K562 (cell line): Measurements from ENCODE around the gene MRPL32. TPM values are rescaled to one million over a fixed set of nuclear protein-coding genes. Genes with fewer than 3 reads are reported as not detected.

Experiments
- ATAC-seq: fragments of 200-7000 bp; cut with Tn5 transposase; 3 replicates; pipeline ENCODE4 v1.9.1; 2020; ENCODE audit warnings: moderate library complexity
- BruUV-seq: library from RNA; stranded (reverse); fragments of 400-500 nt; replicated peaks from 2 replicates; lab custom pipeline; 2021; lab: Mats Ljungman, UMichigan
- CTCF ChIA-PET: fragments of 300-600 bp; formaldehyde crosslinking; extraction: SDS; loops from one replicate; lab custom pipeline; 2021; ENCODE audit warnings: low intra/inter-chr PET ratio; lab: Yijun Ruan, JAX
- POLR2A ChIA-PET: fragments of 300-600, 350-650 bp; sonication (Branson Sonifier 250); formaldehyde crosslinking; extraction: SDS; loops from one replicate; lab custom pipeline; 2021; ENCODE audit warnings: antibody characterized with exemption, inconsistent platforms; lab: Yijun Ruan, JAX
- DNase-seq, 4 experiments: peaks; one replicate each; pipeline versions ENCODE4 v3.0.0 to v3.0.0-alpha.2; 2011 to 2018; ENCODE audit warnings: low spot score in 3 of 4, mixed read lengths in 3 of 4; ENCODE audit errors: extremely low read depth in 1 of 4
- FAIRE-seq: peaks from 2 replicates; lab custom pipeline; 2011; peaks lifted over from hg19 to GRCh38; lab: Jason Lieb, UNC
- H2AFZ ChIP-seq: 2 replicates; pipeline ENCODE4 v1.6.0; 2011; ENCODE audit warnings: low read depth, low read length, control low read depth, inconsistent platforms
- H3K27ac ChIP-seq: fragments of 200-600 bp; 3 replicates; pipeline ENCODE4 v1.8.0; 2011; ENCODE audit warnings: low read depth, mild to moderate bottlenecking, control low read depth, inconsistent platforms, low read length, moderate library complexity, mixed read lengths; ENCODE audit errors: extremely low read depth
- H3K27me3 ChIP-seq, 2 experiments: fragments of 300-600 bp in 1 of 2; 2 replicates in 1 of 2; 3 replicates in 1 of 2; pipeline versions ENCODE4 v1.6.0 to v1.8.0; 2011; ENCODE audit warnings: inconsistent platforms in 2 of 2, low read length in 2 of 2, mild to moderate bottlenecking in 1 of 2, mixed read lengths in 1 of 2, moderate library complexity in 1 of 2; ENCODE audit not compliant: control insufficient read depth in 2 of 2, insufficient read depth in 2 of 2
- H3K36me3 ChIP-seq: fragments of 300-600 bp; 3 replicates; pipeline ENCODE4 v1.8.0; 2011; ENCODE audit warnings: mild to moderate bottlenecking, low read length, inconsistent platforms; ENCODE audit not compliant: control insufficient read depth, insufficient read depth
- H3K4me1 ChIP-seq, 2 experiments: fragments of 200-600 bp in 1 of 2; replicated peaks in 1 of 2; 2 replicates in 1 of 2; 3 replicates in 1 of 2; pipeline versions ENCODE4 v1.5.1 to v1.8.0; 2011; ENCODE audit warnings: inconsistent platforms in 2 of 2, low read length in 2 of 2, mild to moderate bottlenecking in 1 of 2, mixed read lengths in 1 of 2, moderate library complexity in 1 of 2; ENCODE audit not compliant: control insufficient read depth in 2 of 2, insufficient read depth in 2 of 2
- H3K4me2 ChIP-seq: 2 replicates; pipeline ENCODE4 v1.6.1; 2011; ENCODE audit warnings: low read length, control low read depth, inconsistent platforms, mixed read lengths; ENCODE audit not compliant: insufficient read depth
- H3K4me3 ChIP-seq: fragments of 200-600 bp; sonication (generic), shearing (Covaris generic); 2 replicates; pipeline ENCODE4 v1.5.1; 2016; ENCODE audit warnings: control low read depth, inconsistent platforms
- H3K79me2 ChIP-seq: fragments of 200-600 bp; 3 replicates; pipeline ENCODE4 v1.8.0; 2011; ENCODE audit warnings: low read length, inconsistent platforms; ENCODE audit not compliant: control insufficient read depth, insufficient read depth
- H3K9ac ChIP-seq, 2 experiments: 2 replicates each; pipeline versions ENCODE4 v1.6.0 to v1.6.1; 2011; ENCODE audit warnings: low read depth in 2 of 2, low read length in 2 of 2, control low read depth in 1 of 2, inconsistent platforms in 1 of 2, mild to moderate bottlenecking in 1 of 2, mixed read lengths in 1 of 2; ENCODE audit not compliant: insufficient read depth in 1 of 2
- H3K9me1 ChIP-seq: one replicate; pipeline ENCODE4 v1.6.0; 2011; ENCODE audit warnings: inconsistent platforms, mild to moderate bottlenecking, low read length, moderate library complexity; ENCODE audit not compliant: control insufficient read depth, insufficient read depth
- H3K9me3 ChIP-seq: replicated peaks from 2 replicates; pipeline ENCODE4 v1.5.1; 2011; ENCODE audit warnings: low read depth, low read length, inconsistent platforms; ENCODE audit not compliant: control insufficient read depth, insufficient read depth
- H4K20me1 ChIP-seq: replicated peaks from 2 replicates; pipeline ENCODE4 v1.6.1; 2011; ENCODE audit warnings: low read length, inconsistent platforms, mixed read lengths; ENCODE audit not compliant: control insufficient read depth, insufficient read depth
- ARID2 ChIP-seq: fragments of 450-650 bp; IDR thresholded peaks from 2 replicates; pipeline ENCODE4 v1.6.1; 2017; ENCODE audit warnings: antibody characterized with exemption, mild to moderate bottlenecking
- ATF7 ChIP-seq: fragments of 450-650 bp; IDR thresholded peaks from 2 replicates; pipeline ENCODE4 v1.7.1; 2014; ENCODE audit warnings: mild to moderate bottlenecking, moderate library complexity
- EZH2 ChIP-seq: IDR thresholded peaks from 2 replicates; pipeline ENCODE4 v1.6.1; 2012; ENCODE audit warnings: low read depth, mild to moderate bottlenecking, inconsistent platforms, low read length, borderline replicate concordance
- FOXA3 ChIP-seq, 2 experiments: fragments of 450-650 bp in 1 of 2; sonication (generic) in 1 of 2; formaldehyde crosslinking; IDR thresholded peaks in 1 of 2; conservative IDR thresholded peaks in 1 of 2; 2 replicates each; pipeline versions ENCODE4 v1.4.0 to v1.8.0; 2020 to 2022; ENCODE audit warnings: mild to moderate bottlenecking in 2 of 2, missing genetic modification reagents in 1 of 2
- KDM1A ChIP-seq, 2 experiments: fragments of 450-650 bp; IDR thresholded peaks; 2 replicates each; pipeline ENCODE4 v1.6.1; 2016; ENCODE audit warnings: mild to moderate bottlenecking in 2 of 2
- POLR2A ChIP-seq: fragments of 450-650 bp; conservative IDR thresholded peaks from 2 replicates; pipeline ENCODE4 v1.6.1; 2016
- RB1 ChIP-seq: fragments of 450-650 bp; IDR thresholded peaks from 2 replicates; pipeline ENCODE4 v1.6.1; 2017; ENCODE audit warnings: low read depth, mild to moderate bottlenecking
- REST ChIP-seq, 2 experiments: fragments of 450-650 bp; formaldehyde crosslinking in 1 of 2; IDR thresholded peaks; 2 replicates each; pipeline versions ENCODE4 v1.4.0 to v1.6.1; 2014 to 2020; ENCODE audit warnings: mild to moderate bottlenecking in 2 of 2, borderline replicate concordance in 1 of 2, low read depth in 1 of 2
- SMC3 ChIP-seq: conservative IDR thresholded peaks from 2 replicates; pipeline ENCODE4 v1.6.1; 2011; ENCODE audit warnings: low read depth, low read length, improper control_type of control experiment; ENCODE audit not compliant: insufficient read depth
- SOX6 ChIP-seq: fragments of 450-650 bp; IDR thresholded peaks from 2 replicates; pipeline ENCODE4 v1.6.1; 2014; ENCODE audit warnings: mild to moderate bottlenecking
- SPI1 ChIP-seq: IDR thresholded peaks from 2 replicates; pipeline ENCODE4 v1.6.1; 2011; ENCODE audit warnings: low read depth, low read length, control low read depth, borderline replicate concordance
- TRIM28 ChIP-seq: fragments of 450-650 bp; IDR thresholded peaks from 2 replicates; pipeline ENCODE4 v1.6.1; 2017
- ZNF764 ChIP-seq: fragments of 250-450 bp; sonication (Bioruptor Pico); IDR thresholded peaks from 2 replicates; pipeline ENCODE4 v1.4.0; 2020; ENCODE audit warnings: low read depth, mild to moderate bottlenecking, moderate library complexity
- WGBS: fragments of 100-300 bp; shearing (Covaris generic); methylation state at CpG from one replicate; pipeline ENCODE4 v1.1.6; 2016; ENCODE audit warnings: low coverage, mixed read lengths; ENCODE audit not compliant: insufficient coverage; ENCODE audit errors: missing lambda C conversion rate; 5-methylcytosine and 5-hydroxymethylcytosine counted together
- in situ Hi-C: fragments of 300-500 bp; cut with MboI; formaldehyde crosslinking; loops from 4 replicates; pipeline ENCODE4 v1.15.0; 2018; ENCODE audit warnings: inconsistent platforms, mixed read lengths
- intact Hi-C: fragments of 100-400 bp; cut with micrococcal nuclease; formaldehyde crosslinking; loops from 2 replicates; pipeline ENCODE4 v1.14.2; 2022
- polyA plus RNA-seq, 8 experiments: library from polyadenylated mRNA; depleted of rRNA in 4 of 8; stranded (reverse) in 5 of 8; unstranded in 3 of 8; fragments of >200 nt; fragmentation: Nextera tagmentation in 2 of 8; fragmentation: Illumina TruSeq in 1 of 8; extraction: Ambion mirVana in 2 of 8; extraction: Trizol in 1 of 8; gene quantifications; 2 replicates each; pipeline versions ENCODE4 v1.2.1 to v1.2.3, GENCODE V29; 2011 to 2014; ENCODE audit warnings: inconsistent platforms in 1 of 8, missing spikeins in 1 of 8
- total RNA-seq, 7 experiments: library from RNA; depleted of rRNA in 6 of 7; stranded (reverse); fragments of >200 nt in 6 of 7; fragmentation: Illumina TruSeq in 2 of 7; extraction: Trizol in 2 of 7; gene quantifications; 2 replicates each; pipeline versions ENCODE4 v1.2.1 to v1.2.3, GENCODE V29; 2011 to 2021; ENCODE audit warnings: low replicate concordance in 1 of 7

The MRPL32 gene
- total and polyA plus RNA-seq, 9 of the 15 experiments (the other 6 are each of a cell fraction or from before 2014, with no cell fraction given) = 75.5 to 351 (median 138) TPM

GRCh38 chr7:42940985-42941847 lies 9.0 kb downstream of the MRPL32 start:
- Histone ChIP-seq H3K9me1 (no peaks in the 10 kb centered on the region), H4K20me1 (no peaks in the 10 kb centered on the region), H3K27me3 (no peaks in the 10 kb centered on the region), H3K4me1 (peaks cover 4 to 13% of the 10 kb centered on the region in 2 experiments; a peak in 4 of 5 replicates), H3K27ac (no peak overlapping the region; the same call in 2 of the 3 replicates), H3K4me2 (no peak overlapping the region), H3K36me3 (peaks cover 42% of the 10 kb centered on the region), H3K4me3 (no peak overlapping the region), H3K79me2 (peaks cover under 1% of the 10 kb centered on the region; the same call in 1 of the 3 replicates), H3K9ac (peak overlapping the region in 1 of 2 experiments; percentile 59; a peak in 1 of 4 replicates), H2AFZ (peak overlapping the region; percentile 84), H3K9me3 (no peaks in the 10 kb centered on the region)
- intact Hi-C loops = loop anchor here (1.0 to 5.0 kb wide), 4 partner anchors 116 to 498 kb away; no protein-coding TSS in a partner anchor
- FAIRE-seq (peak; percentile 95), ATAC-seq (peak; percentile 76), DNase-seq (peak; percentile 47 to 89 (median 62))
- POLR2A ChIA-PET = interaction anchor here (0.7 to 2.3 kb wide), 3 partner anchors 9 to 172 kb away, joined by 3 to 18 read pairs (median 4); partner anchors contain the start of genes MRPL32 and PSMA2
- WGBS = 49% methylated on average over 13 of the region's 13 CpGs
- in situ Hi-C loops = loop anchor here (10.0 to 25.0 kb wide), 2 partner anchors 164 to 321 kb away; no protein-coding TSS in a partner anchor
- no TSS peak for BruUV-seq
- CTCF ChIA-PET = interaction anchor here (0.7 to 1.9 kb wide), 3 partner anchors 163 to 320 kb away, joined by 3 to 10 read pairs (median 3); no protein-coding TSS in a partner anchor
- TF ChIP-seq ZNF764 (CRISPR knock-in tag) (no peak), FOXA3 (CRISPR knock-in tag; conservative IDR thresholded peaks at IDR 0.05 in 1 of 2, IDR thresholded peaks at IDR 0.05 in 1 of 2) (no peak), ARID2 (peak; percentile 73; the same call in 1 of the 2 replicates), POLR2A (0 out of 2 replicates have a peak, but pooled peaks have one; percentile 15), EZH2 (no peak), SOX6 (peak; percentile 28; the same call in 1 of the 2 replicates), REST (IDR thresholded peaks at IDR 0.05; ENCODE audit: borderline replicate concordance) (peak; percentile 90), REST (CRISPR knock-in tag; IDR thresholded peaks at IDR 0.05; ENCODE audit: low read depth) (no peak), RB1 (0 out of 2 replicates have a peak, but pooled peaks have one; percentile 29), SMC3 (peak; percentile 89), SPI1 (peak; percentile 77; the same call in 1 of the 2 replicates), ATF7 (0 out of 2 replicates have a peak, but pooled peaks have one; percentile 31), KDM1A (IDR thresholded peaks at IDR 0.05) (no peak), TRIM28 (0 out of 2 replicates have a peak, but pooled peaks have one; percentile 37)
